Neutrophil (primary cell): ENCODE results near the gene SYT3.
A peak's percentile ranks its signal among the peaks of the same experiment; 100 is the strongest.

Experiments used
- H3K27ac ChIP-seq: fragments of 200-600 bp; sonication (generic); 2 replicates; pipeline ENCODE4 v1.5.1; 2016; ENCODE audit warnings: mild to moderate bottlenecking, moderate library complexity
- H3K27me3 ChIP-seq: fragments of 200-600 bp; sonication (generic); 2 replicates; pipeline ENCODE4 v1.6.0; 2016; ENCODE audit warnings: mild to moderate bottlenecking
- H3K36me3 ChIP-seq: fragments of 200-600 bp; sonication (generic); 2 replicates; pipeline ENCODE4 v1.5.1; 2017
- H3K4me1 ChIP-seq, 2 experiments: fragments of 200-600 bp in 1 of 2; sonication (generic) in 1 of 2; 1 replicate in 1 of 2; 2 replicates in 1 of 2; pipeline versions ENCODE4 v1.5.1 to v1.6.1; 2013 to 2016; ENCODE audit warnings: low read depth in 1 of 2, low read length in 1 of 2, mild to moderate bottlenecking in 1 of 2, moderate library complexity in 1 of 2; ENCODE audit not compliant: control insufficient read depth in 1 of 2, insufficient read depth in 1 of 2
- H3K4me3 ChIP-seq, 2 experiments: fragments of 200-600 bp in 1 of 2; sonication (generic) in 1 of 2; 1 replicate in 1 of 2; 2 replicates in 1 of 2; pipeline ENCODE4 v1.5.1; 2013 to 2016; ENCODE audit warnings: low read depth in 1 of 2, low read length in 1 of 2, mild to moderate bottlenecking in 1 of 2, moderate library complexity in 1 of 2
- H3K9me3 ChIP-seq: fragments of 200-600 bp; sonication (generic); 2 replicates; pipeline ENCODE4 v1.5.1; 2016
- CTCF ChIP-seq: fragments of 200-600 bp; sonication (generic); IDR thresholded peaks from 2 replicates; pipeline ENCODE4 v1.5.1; 2016; ENCODE audit warnings: antibody characterized with exemption

SYT3 gene

DNA sequence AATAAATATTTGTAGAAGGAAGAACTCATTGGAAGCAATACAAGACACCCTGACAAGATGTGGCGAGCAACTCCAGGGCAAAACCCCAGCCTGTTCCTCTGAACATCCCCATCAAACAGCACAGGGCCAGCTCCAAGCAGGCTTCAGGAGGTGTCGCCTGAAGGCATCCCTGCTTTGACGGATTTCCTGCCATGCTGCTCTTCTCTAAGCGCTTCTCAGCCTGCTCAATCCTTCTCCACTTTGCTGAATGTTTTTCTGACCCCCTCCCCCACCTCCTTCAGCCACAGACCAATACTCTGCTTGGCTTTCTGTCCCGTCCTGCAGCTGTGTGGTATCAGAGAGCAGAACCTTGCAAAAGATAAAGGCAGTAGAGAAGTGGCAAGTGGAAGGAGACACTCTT, 38.0 kb upstream of the SYT3 start:
- Histone ChIP-seq H3K4me1 (no peaks in the 10 kb centered on the region), H3K36me3 (no peaks in the 10 kb centered on the region), H3K27ac (no peak overlapping the region), H3K9me3 (no peaks in the 10 kb centered on the region), H3K27me3 (peaks cover 80% of the 10 kb centered on the region), H3K4me3 (no peak overlapping the region)
- no peak for TF ChIP-seq CTCF

DNA sequence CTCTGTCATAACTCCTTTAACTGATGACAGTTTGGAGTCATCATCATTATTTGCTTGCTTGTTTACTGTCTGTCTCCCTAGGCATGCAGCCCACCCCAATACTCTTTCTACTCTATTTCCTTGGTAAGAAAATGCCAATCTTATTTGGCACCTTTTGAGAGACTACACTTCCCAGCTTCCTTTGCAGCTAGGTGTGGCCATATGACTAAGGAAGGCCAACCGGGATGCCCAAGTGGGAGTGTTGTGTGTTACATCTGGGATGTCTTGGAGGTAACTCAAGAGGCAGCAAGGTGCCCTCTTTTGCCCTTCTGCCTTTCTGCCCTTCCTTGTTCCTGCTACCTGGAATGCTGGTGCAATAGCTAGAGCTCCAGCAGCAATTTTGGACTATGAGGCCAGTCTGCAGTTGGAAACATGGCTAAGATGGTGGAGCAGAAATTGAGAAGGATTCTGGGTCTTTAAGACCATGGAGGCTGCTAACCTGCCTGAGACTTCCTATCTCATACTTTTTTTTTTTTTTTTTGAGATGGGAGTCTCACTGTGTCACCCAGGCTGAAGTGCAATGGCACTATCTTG, 37.0 kb upstream of the SYT3 start:
- Histone ChIP-seq H3K4me1 (no peaks in the 10 kb centered on the region), H3K36me3 (no peaks in the 10 kb centered on the region), H3K27ac (no peak overlapping the region), H3K9me3 (no peaks in the 10 kb centered on the region), H3K27me3 (peaks cover 83% of the 10 kb centered on the region), H3K4me3 (no peak overlapping the region)
- TF ChIP-seq CTCF: no peak

GRCh38 chr19:50673118-50673517, 33.4 kb upstream of the SYT3 start:
- no peaks in the 10 kb centered on the region for H3K4me1 ChIP-seq

GRCh38 chr19:50670102-50670380, 30.4 kb upstream of the SYT3 start:
- no peaks in the 10 kb centered on the region for H3K9me3 ChIP-seq
- no peak overlapping the region for H3K27ac ChIP-seq
- TF ChIP-seq CTCF: no peak
- no peaks in the 10 kb centered on the region for H3K4me1 ChIP-seq
- no peaks in the 10 kb centered on the region for H3K36me3 ChIP-seq
- H3K27me3 ChIP-seq: peaks cover 100% of the 10 kb centered on the region
- no peak overlapping the region for H3K4me3 ChIP-seq

More at GRCh38 chr19:50673118-50673517, 33.4 kb upstream of the SYT3 start:
- no peak overlapping the region for H3K27ac ChIP-seq
- no peaks in the 10 kb centered on the region for H3K36me3 ChIP-seq
- no peak for TF ChIP-seq CTCF
- H3K27me3 ChIP-seq: peaks cover 94% of the 10 kb centered on the region
- H3K4me3 ChIP-seq: no peak overlapping the region
- no peaks in the 10 kb centered on the region for H3K9me3 ChIP-seq

- Histone ChIP-seq H3K27me3 (peaks cover 100% of the 10 kb centered on the region), H3K27ac (no peak overlapping the region), H3K4me1 (no peaks in the 10 kb centered on the region), H3K9me3 (no peaks in the 10 kb centered on the region), H3K4me3 (no peak overlapping the region), H3K36me3 (no peaks in the 10 kb centered on the region)
- peak; percentile 73 for TF ChIP-seq CTCF
These were observed 29.8 kb upstream of the SYT3 start for GRCh38 chr19:50669302-50670101.
